Measurements from ENCODE around the gene PRKG2. TPM values are rescaled to one million over a fixed set of nuclear protein-coding genes. Genes with fewer than 3 reads are reported as not detected.

Gene PRKG2
- total RNA-seq, 2 experiments from 2014 or later, result 0.27 to 0.39 TPM

DNA sequence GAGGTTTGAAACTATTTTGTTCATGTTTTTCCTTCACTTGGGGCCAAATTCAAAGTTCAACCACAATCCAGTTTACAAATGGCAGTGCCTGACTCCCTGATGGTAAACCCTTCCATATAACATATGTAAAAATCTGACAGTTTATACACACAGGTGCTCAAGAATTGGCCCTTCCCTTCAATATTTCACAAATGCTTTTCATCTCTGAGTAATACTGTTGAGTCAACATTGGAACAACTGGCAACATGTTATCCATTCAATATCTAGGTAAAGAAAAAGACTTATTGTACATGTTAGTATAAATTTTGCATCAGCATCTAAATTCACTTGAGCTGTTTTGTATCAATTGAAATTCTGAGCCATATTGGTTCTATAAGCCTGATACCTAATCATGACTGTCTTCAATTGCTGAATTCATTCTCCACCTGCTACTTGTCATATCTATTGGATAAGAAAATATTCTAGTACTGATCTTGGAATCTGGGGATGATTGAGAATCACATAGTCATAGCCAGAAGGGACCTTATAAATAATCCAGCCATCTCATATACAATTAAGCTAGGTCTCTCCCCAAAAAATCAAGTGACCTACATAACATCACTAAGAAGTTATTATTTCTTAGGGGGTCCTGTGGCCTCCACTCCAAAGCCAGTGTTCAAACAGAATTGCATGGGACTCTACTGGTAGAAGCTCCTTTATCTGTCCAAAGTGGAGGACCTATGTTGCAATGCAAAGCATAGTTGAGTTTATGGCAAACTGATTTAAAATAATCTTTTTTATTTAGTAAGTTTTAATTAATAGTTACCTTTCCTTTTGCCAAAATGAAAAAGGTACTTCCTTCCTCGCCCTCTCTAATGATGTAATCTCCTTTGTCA lies 61.9 kb downstream of the PRKG2 start:
- Mint-ChIP-seq H3K9me3 (peaks cover 2% of the 10 kb centered on the region), H3K27ac (peak overlapping the region; percentile 83), H3K36me3 (ENCODE audit: low read depth) (no peaks in the 10 kb centered on the region), H3K4me1 (ENCODE audit: low read depth) (no peaks in the 10 kb centered on the region), H3K27me3 (peaks cover 7% of the 10 kb centered on the region), H3K4me3 (peak overlapping the region; percentile 84)
- no peaks in the 10 kb centered on the region for H3K27me3 ChIP-seq (ENCODE audit: control insufficient read depth in 1 of 2, insufficient read depth in 2 of 2, low read length in 2 of 2)
- peak overlapping the region; percentile 47 for H3K4me3 ChIP-seq (ENCODE audit: low read length)
- CTCF ChIA-PET, result no interaction called here
- no peak for DNase-seq
- no peak overlapping the region for H3K27ac ChIP-seq (ENCODE audit: low read depth in 1 of 2, low read length in 2 of 2)
- H3K9me3 ChIP-seq (ENCODE audit: control insufficient read depth in 1 of 2, insufficient read depth in 1 of 2, low read length in 2 of 2), result no peaks in the 10 kb centered on the region
- intact Hi-C loops (cut with DNase I, micrococcal nuclease), result no loop called here
- no peaks in the 10 kb centered on the region for H3K36me3 ChIP-seq (ENCODE audit: insufficient read depth, low read length)
- H3K4me1 ChIP-seq (ENCODE audit: insufficient read depth, low read length), result no peaks in the 10 kb centered on the region
- TF ChIP-seq, protein P1, sequence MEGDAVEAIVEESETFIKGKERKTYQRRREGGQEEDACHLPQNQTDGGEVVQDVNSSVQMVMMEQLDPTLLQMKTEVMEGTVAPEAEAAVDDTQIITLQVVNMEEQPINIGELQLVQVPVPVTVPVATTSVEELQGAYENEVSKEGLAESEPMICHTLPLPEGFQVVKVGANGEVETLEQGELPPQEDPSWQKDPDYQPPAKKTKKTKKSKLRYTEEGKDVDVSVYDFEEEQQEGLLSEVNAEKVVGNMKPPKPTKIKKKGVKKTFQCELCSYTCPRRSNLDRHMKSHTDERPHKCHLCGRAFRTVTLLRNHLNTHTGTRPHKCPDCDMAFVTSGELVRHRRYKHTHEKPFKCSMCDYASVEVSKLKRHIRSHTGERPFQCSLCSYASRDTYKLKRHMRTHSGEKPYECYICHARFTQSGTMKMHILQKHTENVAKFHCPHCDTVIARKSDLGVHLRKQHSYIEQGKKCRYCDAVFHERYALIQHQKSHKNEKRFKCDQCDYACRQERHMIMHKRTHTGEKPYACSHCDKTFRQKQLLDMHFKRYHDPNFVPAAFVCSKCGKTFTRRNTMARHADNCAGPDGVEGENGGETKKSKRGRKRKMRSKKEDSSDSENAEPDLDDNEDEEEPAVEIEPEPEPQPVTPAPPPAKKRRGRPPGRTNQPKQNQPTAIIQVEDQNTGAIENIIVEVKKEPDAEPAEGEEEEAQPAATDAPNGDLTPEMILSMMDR (IDR thresholded peaks at IDR 0.05), result no peak
- no peak for ATAC-seq (ENCODE audit: poor library complexity)
- POLR2A ChIA-PET, result no interaction called here

DNA sequence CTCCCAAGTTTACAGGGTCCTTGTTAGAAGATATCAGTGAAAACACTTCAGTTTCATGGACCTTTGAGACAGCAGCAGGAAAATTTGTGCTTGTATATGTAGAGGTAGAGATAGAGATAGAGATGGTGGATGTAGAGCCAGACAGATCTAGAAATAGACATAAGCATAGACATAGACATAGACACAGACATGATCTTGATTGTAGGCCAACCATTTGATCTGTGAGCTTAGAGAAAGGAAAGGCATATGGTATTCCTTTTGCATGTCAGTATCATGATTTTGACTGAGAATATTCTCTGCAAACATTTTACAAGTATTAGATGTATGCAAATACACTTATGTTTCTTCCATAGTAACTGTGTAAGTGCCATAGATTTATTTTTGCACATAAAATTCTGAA lies 65.0 kb downstream of the PRKG2 start:
- Histone ChIP-seq H3K4me3 (ENCODE audit: low read length) (no peak overlapping the region), H3K36me3 (ENCODE audit: insufficient read depth, low read length) (no peaks in the 10 kb centered on the region), H3K9me3 (ENCODE audit: control insufficient read depth in 1 of 2, insufficient read depth in 1 of 2, low read length in 2 of 2) (no peaks in the 10 kb centered on the region), H3K27me3 (ENCODE audit: control insufficient read depth in 1 of 2, insufficient read depth in 2 of 2, low read length in 2 of 2) (no peaks in the 10 kb centered on the region), H3K27ac (ENCODE audit: low read depth in 1 of 2, low read length in 2 of 2) (no peak overlapping the region), H3K4me1 (ENCODE audit: insufficient read depth, low read length) (no peaks in the 10 kb centered on the region)
- Mint-ChIP-seq H3K27ac (no peak overlapping the region), H3K9me3 (peaks cover 2% of the 10 kb centered on the region), H3K4me1 (ENCODE audit: low read depth) (no peaks in the 10 kb centered on the region), H3K27me3 (peaks cover 7% of the 10 kb centered on the region), H3K36me3 (ENCODE audit: low read depth) (no peaks in the 10 kb centered on the region), H3K4me3 (no peak overlapping the region)
- ChIA-PET POLR2A (no interaction called here), CTCF (no interaction called here)
- TF ChIP-seq, protein P1 (IDR thresholded peaks at IDR 0.05), result no peak
- DNase-seq (no peak), ATAC-seq (ENCODE audit: poor library complexity) (no peak)
- intact Hi-C loops (cut with DNase I, micrococcal nuclease), result no loop called here

DNA sequence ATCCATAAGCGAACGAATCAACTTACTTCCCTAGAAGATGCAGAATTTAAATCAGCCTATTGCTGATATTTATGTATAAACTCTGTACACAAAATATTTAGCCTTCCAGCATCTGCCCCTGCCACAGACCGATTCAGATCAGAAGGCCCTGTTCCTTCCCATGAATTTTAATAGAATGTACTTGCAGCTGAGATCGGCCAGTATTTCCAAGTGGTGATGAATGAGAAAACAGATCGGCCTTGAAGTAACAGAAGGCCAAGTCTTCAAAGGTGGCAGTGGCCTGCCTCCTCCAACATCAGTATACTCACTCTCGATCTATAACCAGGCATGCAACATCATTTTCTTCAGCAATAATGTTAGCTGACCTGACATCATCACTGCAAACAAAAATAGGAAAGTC lies 66.4 kb downstream of the PRKG2 start:
- ChIA-PET POLR2A (no interaction called here), CTCF (no interaction called here)
- no peaks in the 10 kb centered on the region for H3K4me1 ChIP-seq (ENCODE audit: insufficient read depth, low read length)
- no peak overlapping the region for H3K4me3 ChIP-seq (ENCODE audit: low read length)
- no peak overlapping the region for H3K4me3 Mint-ChIP-seq
- H3K36me3 Mint-ChIP-seq (ENCODE audit: low read depth), result no peaks in the 10 kb centered on the region
- no peak overlapping the region for H3K27ac Mint-ChIP-seq
- no peaks in the 10 kb centered on the region for H3K27me3 ChIP-seq (ENCODE audit: control insufficient read depth in 1 of 2, insufficient read depth in 2 of 2, low read length in 2 of 2)
- H3K36me3 ChIP-seq (ENCODE audit: insufficient read depth, low read length), result no peaks in the 10 kb centered on the region
- DNase-seq, result no peak
- H3K9me3 Mint-ChIP-seq, result peaks cover under 1% of the 10 kb centered on the region
- TF ChIP-seq, protein P1 (IDR thresholded peaks at IDR 0.05), result no peak
- no peaks in the 10 kb centered on the region for H3K4me1 Mint-ChIP-seq (ENCODE audit: low read depth)
- H3K27me3 Mint-ChIP-seq, result peaks cover 7% of the 10 kb centered on the region
- H3K27ac ChIP-seq (ENCODE audit: low read depth in 1 of 2, low read length in 2 of 2), result no peak overlapping the region
- ATAC-seq (ENCODE audit: poor library complexity), result no peak
- no peaks in the 10 kb centered on the region for H3K9me3 ChIP-seq (ENCODE audit: control insufficient read depth in 1 of 2, insufficient read depth in 1 of 2, low read length in 2 of 2)
- intact Hi-C loops (cut with DNase I, micrococcal nuclease), result no loop called here
